H1 (cell line): ENCODE data around the gene TNS3. TPM values are rescaled to one million over a fixed set of nuclear protein-coding genes. Genes with fewer than 3 reads are reported as not detected.

Source experiments
- HDAC2 ChIP-seq, 2 experiments: fragments of 300-600 bp in 1 of 2; sonication (generic) in 1 of 2; IDR thresholded peaks; 2 replicates each; pipeline ENCODE4 v1.6.1; 2011 to 2012; ENCODE audit warnings: low read depth in 2 of 2, low read length in 2 of 2, mild to moderate bottlenecking in 2 of 2, moderate library complexity in 2 of 2, borderline replicate concordance in 1 of 2, inconsistent platforms in 1 of 2
- HDAC6 ChIP-seq: IDR thresholded peaks from one replicate; pipeline ENCODE4 v1.7.1; 2012; ENCODE audit warnings: low read depth, mild to moderate bottlenecking, inconsistent platforms, low read length, moderate library complexity
- RNF2 ChIP-seq: fragments of 200-900, 300-1000 bp; sonication (generic); IDR thresholded peaks from 2 replicates; pipeline ENCODE4 v1.7.1; 2016; ENCODE audit warnings: borderline replicate concordance, low read depth, mild to moderate bottlenecking, antibody characterized with exemption, low read length; ENCODE audit not compliant: poor library complexity, severe bottlenecking; ENCODE audit errors: missing control alignments
- TAF1 ChIP-seq: IDR thresholded peaks from 2 replicates; pipeline ENCODE4 v1.6.1; 2011; ENCODE audit warnings: mild to moderate bottlenecking, low read depth, low read length
- polyA plus RNA-seq, 7 experiments: library from polyadenylated mRNA; depleted of rRNA in 3 of 7; stranded (reverse) in 5 of 7; unstranded in 2 of 7; fragments of >200 nt in 5 of 7; fragments of 200-250 nt in 2 of 7; gene quantifications; 1 replicate in 5 of 7; 2 replicates in 1 of 7; 4 replicates in 1 of 7; pipeline versions ENCODE4 v1.2.1 to v1.2.3, GENCODE V29; 2011 to 2013; ENCODE audit warnings: missing spikeins in 2 of 7, mixed read lengths in 2 of 7
- total RNA-seq: library from RNA; stranded (reverse); fragmentation: NEBNext Ultra II Directional; extraction: Animal tissue kit (Norgen Biotek cat#: 25700); gene quantifications from 2 replicates; pipeline ENCODE4 v1.2.1, GENCODE V29; 2021

Gene TNS3
- total and polyA plus RNA-seq, 2 of the 8 experiments (the other 6 are each of a cell fraction or from before 2014, with no cell fraction given): 11.9 to 24.2 TPM

GRCh38 chr7:47371733-47372368 is 210.1 kb downstream of the TNS3 start (continued):
- no peak for TF ChIP-seq HDAC2 (IDR thresholded peaks at IDR 0.05; ENCODE audit: borderline replicate concordance in 1 of 2, low read depth in 2 of 2, low read length in 2 of 2)
- no peak for TF ChIP-seq TAF1
- TF ChIP-seq HDAC6: no peak
- no peak for TF ChIP-seq RNF2
